HG02571 (cell line): Measurements from ENCODE around the gene ATP2B2.
"Not testable (repeated sequence)": the region's sequence is repeated elsewhere in the genome, so short reads cannot be mapped to it uniquely, and the experiment has no call there.

Experiments used
- ATAC-seq: cut with Tn5 transposase; IDR thresholded peaks from one replicate; pipeline ENCODE4 v1.9.1; 2021; ENCODE audit warnings: mild to moderate bottlenecking, moderate library complexity; ENCODE audit not compliant: unreplicated experiment

Gene ATP2B2

DNA sequence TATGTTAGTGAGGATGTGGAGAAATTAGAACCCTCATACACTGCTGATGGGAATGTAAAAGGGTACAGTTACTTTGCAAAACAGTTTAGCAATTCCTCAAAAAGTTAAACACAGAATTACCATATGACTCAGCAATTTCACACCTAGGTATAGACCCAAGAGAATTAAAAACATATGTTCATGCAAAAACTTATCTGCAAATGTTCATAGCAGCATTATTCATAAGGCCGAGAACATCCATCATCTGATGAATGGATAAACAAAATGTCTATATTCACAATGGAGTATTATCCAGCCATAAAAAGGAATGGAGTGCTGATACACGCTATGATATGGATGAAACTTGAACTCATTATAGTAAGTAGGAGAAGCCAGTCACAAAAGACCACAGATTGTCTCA is 194.8 kb downstream of the ATP2B2 start:
- ATAC-seq = no peak

DNA sequence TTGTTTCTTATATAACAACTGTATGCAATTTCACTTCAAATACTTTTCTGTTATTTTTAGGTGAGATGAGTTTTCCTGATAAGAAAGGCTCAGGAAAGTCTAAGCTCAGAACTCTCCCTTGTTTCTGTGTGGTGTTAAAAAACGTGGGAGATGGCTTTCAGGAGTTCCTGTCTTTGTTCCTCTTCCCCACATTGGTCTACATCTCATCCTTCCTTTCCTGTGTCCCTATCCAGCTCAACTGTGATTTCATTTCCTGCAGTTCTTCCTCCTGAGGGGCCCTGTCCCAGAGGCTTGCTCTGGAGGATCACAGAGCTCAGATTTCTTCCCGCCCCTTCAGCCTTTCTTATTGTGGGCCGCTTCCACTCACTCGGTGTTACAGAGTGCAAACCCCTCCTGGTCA is 195.7 kb downstream of the ATP2B2 start:
- no peak for ATAC-seq

DNA sequence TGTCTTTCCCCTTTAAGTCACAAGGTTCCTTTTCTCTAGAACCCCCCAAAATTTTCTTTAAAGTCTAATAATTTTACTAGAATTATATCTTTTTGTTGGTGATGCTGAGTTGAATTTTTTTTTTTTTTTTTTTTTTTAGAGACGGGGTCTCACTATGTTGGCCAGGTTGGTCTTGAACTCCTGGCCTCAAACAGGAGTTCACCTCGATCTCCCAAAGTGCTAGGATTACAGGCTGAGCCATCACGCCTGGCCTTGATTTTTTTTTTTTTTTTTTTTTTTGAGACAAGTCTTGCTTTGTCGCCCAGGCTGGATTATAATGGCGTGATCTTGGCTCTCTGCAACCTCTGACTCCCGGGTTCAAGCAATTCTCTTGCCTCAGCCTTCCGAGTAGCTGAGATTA is 196.7 kb downstream of the ATP2B2 start:
- no peak for ATAC-seq

DNA sequence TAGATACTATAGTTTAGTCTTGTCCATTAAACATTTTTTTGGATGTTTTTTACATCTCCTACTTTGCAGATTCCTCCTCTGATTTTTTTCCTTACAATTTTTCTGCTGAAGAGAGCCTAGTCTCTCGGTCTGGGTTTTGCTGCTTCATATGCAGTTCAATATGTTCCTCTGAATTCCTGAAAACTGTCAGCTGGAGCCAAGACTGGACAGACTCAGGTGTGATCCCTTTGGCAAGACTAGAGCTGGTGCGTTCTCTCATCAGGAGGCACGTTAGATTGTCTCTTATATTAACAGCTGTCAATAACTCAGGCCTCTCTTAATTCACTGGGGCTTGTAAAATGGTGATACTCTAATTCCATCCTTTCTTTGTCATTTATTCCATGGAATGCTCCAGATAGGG is 199.2 kb downstream of the ATP2B2 start:
- ATAC-seq = no peak

DNA sequence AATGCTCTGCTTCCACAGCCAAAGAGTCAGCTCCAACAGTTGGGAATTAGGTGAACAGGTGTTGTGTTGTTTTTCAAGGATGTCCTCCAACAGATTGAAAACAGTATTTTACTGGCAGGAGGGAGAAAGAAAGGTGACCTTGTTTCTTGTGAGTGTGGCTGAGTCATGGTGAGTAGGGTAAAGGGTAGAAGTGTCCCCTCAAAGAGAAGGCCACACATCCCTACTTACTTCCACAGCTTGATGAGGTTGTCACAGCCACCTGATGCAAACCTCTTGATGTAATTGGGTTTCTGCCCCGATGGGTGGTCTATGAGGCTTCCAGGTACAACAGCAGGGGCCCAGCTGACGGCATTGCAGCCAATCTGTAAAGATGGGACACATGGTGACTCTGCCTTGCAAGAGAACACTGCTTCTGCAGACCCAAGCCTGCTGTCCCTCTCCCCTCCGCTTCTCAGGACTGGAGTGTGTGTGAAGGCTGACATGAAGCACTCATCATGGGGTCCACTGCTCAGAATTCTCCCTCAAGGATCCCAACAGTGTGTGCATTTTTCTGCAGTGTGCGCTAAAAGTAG is 200.0 kb downstream of the ATP2B2 start:
- no peak for ATAC-seq

DNA sequence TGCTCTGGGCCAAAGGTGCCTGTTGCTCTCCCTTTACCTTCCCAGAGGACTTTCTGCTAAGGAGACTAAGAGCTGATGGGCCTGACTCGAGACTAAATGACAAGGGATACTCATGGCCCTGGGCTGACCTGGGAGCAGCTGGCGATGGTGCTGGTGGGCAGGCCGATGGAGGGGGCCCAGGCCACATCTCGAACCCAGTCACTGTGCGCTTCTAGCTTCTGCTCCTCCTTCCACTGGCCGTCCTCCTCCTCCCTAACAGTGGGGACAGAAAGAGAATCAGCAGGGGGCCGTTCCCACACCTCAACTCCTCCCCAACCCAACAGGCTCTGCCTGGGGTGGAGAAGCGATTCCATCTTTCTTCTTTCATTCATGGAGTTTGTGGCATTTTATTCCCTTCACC is 200.5 kb downstream of the ATP2B2 start:
- ATAC-seq = no peak

GRCh38 chr3:10303785-10304184 is 201.6 kb downstream of the ATP2B2 start:
- no peak for ATAC-seq

DNA sequence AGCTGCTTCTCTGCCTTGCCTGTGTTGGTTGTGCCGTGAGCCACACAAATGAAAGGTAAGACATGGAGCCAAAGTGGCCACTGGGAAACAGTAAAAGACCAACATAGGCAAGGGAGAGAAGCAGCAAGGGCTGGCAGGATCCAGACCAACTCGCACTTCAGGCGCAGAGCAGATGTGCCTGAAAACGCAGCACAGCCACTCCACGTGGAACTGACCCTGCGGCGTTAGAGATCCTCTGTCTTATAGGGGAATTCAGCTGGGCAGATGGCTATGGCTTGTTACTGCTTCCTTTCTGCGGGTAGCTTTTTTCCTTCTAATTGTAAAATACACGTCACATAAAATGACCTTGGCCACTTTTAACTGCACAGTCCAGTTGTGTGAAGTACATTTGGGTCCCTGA is 202.3 kb downstream of the ATP2B2 start:
- ATAC-seq = no peak

DNA sequence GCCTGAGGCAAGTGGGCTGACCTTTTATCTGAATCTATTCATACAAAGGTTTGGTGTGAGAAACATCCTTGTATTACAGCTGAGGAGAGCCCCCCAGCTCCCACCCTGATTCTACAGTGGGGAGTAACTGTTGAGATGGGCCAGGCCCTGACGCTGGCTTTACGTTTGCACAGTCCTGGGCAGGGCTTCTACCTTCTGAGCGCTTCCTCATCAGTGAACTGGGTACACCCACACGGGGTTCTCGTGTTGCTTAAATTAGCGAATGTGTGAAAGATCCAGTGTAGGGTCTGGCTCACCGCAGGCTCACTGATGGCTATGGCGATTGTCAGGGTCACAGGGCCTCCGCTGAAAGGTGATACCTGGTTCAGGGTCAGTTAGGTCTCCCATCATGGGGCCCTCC is 205.3 kb downstream of the ATP2B2 start:
- no peak for ATAC-seq

DNA sequence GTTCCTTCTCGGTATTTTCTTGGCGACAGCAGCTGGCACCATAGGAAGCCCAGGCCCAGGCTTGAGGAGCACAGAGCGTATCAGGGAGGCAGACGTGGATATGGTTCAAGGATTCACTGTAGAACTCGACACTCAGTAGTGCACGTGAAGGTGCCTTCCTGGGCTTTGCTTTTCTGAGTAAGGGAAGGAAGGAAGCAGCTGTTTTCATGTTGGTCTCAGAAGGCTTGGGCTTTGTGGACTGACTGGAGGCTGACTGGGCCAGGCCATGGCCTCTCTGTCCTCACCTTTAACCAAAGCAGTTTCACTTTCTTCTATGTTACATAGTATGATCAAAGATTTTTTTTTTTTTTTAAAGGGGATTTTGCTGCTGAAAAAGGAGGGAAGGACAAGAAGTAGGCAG is 205.7 kb downstream of the ATP2B2 start:
- no peak for ATAC-seq

- ATAC-seq = no peak
Observed at GRCh38 chr3:10299175-10299574, 206.2 kb downstream of the ATP2B2 start.

DNA sequence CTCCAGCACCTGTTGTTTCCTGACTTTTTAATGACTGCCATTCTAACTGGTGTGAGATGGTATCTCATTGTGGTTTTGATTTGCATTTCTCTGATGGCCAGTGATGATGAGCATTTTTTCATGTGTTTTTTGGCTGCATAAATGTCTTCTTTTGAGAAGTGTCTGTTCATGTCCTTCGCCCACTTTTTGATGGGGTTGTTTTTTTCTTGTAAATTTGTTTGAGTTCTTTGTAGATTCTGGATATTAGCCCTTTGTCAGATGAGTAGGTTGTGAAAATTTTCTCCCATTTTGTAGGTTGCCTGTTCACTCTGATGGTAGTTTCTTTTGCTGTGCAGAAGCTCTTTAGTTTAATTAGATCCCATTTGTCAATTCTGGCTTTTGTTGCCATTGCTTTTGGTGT is 207.3 kb downstream of the ATP2B2 start:
- not testable (repeated sequence) for ATAC-seq

- no peak for ATAC-seq
Observed at GRCh38 chr3:10294030-10294586, 211.3 kb downstream of the ATP2B2 start.

DNA sequence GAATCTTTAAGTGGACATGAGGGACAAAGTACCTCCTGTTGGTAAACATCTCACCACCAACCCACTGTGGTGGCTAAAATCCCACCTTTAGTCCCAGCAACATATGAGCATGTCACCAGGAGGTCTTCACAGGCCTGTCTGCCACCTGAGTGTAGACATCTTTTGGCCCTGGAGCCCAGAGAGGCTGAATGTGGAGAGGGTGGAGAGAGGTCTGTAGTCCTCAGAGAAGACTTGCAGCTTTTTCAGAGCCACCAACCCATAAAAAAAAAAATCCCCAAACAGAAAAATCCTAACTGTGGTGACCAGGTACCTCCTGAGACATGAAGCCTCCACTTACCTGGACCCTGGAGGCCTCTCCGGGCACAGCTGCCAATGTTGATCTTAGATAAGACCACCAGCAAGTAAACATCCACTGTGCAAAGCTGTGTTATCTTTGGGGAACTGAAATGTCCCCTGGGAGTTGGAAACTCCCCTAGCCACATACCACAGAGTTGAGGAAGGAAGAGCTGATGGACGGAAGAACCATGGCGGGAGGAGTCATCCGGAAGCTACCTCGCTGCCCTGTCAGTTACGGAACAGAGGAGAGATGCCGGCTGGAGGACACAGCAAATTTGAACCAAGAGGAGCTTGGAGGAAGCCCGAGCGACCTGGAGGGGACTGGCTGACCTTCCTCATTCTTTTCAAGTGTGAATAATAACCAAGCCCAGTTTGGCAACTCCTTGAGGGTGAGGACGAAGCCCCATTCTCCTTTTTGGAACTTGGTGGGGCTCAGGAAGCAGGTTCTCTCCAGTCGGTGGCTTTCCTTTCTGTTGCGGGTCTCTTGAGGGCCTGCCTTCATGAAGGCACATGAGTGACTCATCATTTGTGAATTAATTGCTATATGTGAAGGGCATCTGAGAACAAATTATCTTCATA is 212.6 kb downstream of the ATP2B2 start, which contains the start of gene GHRL:
Gene GHRL, minus strand, starts transcription at position 443 of the 915 bp plus-strand sequence. CDS start 2,767 bp downstream, outside the sequence.
- ATAC-seq = peak; percentile 74

DNA sequence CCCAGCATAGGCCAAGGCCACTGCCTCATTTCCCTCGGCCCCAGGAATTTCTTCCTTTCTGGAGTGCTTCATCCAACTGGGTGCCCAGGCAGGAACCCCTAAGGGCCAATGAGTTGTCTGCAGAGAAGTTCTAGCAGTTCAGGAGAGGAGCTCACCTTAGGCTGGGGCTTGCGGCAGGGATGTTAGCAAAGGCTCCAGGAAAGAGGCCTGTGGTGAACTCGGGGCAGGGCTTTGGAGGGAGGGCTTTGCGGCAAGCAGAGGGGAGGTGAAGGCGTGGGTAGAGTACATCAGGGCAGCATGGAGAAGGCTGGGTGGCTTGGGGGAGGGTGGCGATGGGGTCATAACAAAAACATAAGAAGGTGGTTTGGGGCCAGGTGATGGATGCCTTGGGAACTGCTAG is 213.7 kb downstream of the ATP2B2 start:
- ATAC-seq = no peak

DNA sequence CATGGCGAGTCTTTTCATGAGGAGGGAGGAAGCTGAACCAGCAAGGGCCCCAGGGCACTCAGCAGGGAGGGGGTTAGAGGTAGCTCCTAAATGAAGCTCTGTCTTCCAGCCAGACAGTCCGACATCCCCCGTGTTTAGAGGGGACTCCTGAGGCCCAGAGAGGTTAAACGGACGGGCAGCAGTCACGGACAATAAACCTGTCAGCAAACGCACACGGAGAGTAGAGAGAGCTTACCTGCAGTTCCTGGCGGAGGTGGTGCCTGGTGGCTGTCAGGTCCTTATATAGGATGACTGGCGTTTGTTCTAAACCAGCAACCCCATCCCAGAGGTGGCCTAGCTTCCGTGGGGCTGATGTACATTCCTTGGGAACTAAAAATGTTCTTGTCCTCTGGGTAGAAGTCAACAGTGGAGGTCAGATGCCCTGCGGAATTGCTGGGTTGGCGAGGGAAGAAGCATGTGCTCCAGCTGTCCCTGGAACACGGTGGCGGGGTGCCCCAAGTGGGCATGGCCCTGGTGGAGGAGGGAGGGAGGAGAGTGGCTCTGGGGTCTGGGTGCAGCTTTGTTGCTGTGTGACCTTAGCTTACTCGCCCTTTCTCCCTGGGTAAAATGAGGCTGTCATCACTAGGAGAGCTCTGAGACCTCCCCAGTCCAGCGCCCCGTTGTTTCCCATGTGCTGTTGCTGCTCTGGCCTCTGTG is 214.8 kb downstream of the ATP2B2 start:
- no peak for ATAC-seq

GRCh38 chr3:10289787-10290355 is 215.5 kb downstream of the ATP2B2 start:
- ATAC-seq = no peak

- ATAC-seq = no peak
Observed at GRCh38 chr3:10289077-10289476, 216.3 kb downstream of the ATP2B2 start.

GRCh38 chr3:10288575-10288960 is 216.8 kb downstream of the ATP2B2 start:
- no peak for ATAC-seq

DNA sequence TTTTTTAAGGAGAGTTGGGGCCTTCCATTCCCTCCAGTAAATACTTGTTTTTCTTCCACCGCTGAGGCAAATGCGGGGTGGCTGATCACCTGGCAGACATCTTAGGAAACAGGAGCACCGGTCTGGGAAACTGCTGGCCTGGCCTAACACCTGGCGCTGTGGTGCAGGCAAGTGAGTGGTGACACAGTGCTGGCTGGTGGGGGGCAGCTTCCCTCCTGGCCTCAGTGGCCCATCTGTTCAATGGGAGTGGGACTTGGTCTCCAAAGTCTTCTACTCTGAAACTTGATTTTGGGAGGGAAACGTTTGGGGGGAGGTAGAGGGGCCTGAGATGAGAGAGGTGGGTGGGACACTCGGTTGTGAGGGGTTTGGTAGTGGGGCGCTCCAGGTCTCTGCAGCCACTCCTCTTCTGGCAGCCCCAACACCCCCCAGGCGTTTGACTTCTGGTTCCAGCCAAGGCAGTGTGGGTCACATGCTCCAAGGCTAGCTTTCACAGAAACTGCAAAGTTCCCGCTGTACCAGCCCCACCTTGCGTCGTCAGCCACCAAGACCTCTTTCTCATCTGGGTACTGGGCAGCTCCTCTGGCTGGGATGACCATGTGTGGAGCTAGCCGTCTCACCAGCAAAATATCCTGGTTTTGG is 217.3 kb downstream of the ATP2B2 start:
- ATAC-seq = no peak
